GM12873 (cell line): Measurements from ENCODE around the gene MAP3K14.

ENCODE experiments used
- CTCF ChIP-seq: IDR thresholded peaks from 2 replicates; pipeline ENCODE4 v1.5.1; 2012; ENCODE audit warnings: low read depth, mild to moderate bottlenecking, moderate library complexity, low read length, control low read depth; ENCODE audit not compliant: insufficient read depth; ENCODE audit errors: missing control alignments

Gene MAP3K14

DNA sequence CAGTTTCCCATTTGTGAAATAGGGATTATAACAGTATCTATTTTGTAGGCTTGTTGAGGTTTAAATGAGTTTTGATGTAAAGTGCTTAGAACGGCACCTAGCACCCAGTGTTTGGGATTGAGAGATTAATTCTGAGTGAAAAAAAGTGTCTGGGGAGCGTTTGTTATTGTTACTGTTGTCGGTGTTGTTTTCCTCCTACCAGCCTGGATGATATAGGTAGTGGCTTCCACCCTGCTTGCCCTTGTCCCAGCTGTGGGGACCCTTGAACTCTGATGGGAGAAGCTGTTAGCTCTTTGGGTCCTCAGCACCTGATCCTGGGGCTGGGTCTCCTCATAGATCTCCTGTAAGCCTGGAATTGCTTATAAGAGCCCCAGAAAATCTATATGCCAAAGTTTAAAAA is 90.2 kb downstream of the MAP3K14 start:
- no peak for TF ChIP-seq CTCF

DNA sequence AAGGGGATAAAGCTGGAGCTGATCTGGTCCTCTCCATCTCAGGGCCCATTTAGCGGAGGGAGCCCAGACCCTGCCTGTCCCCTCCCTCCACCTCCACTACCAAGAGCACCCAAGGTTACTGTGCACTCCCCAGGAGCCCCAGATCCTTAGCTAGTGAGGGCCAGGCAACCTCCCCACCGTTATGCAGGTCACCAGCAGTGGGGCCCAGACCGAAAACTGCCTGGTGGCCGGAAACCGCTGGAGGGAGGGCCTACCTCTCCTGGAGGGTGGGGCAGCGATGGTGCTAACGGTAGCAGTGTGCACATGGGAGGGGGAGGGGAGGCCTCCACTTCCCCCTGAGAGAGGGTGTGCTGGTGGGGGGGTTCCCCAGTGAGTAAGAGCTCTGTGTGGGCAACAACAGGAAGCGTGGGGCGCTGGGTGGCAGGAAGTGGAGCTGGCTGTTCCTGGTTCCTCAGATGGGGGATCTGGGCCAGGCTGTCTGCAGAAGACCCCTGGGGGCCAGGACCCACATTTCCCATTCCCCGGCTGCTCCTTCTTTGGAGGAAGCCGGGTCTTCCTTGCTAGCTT is 90.8 kb downstream of the MAP3K14 start:
- peak; percentile 3 for TF ChIP-seq CTCF

- no peak for TF ChIP-seq CTCF
Measured at GRCh38 chr17:45225051-45225700, 91.6 kb downstream of the MAP3K14 start.

- TF ChIP-seq CTCF = no peak
Measured at GRCh38 chr17:45224671-45225050, 92.2 kb downstream of the MAP3K14 start.

- TF ChIP-seq CTCF = peak; percentile 49
Measured at GRCh38 chr17:45223539-45224528, 93.0 kb downstream of the MAP3K14 start.

GRCh38 chr17:45222996-45223538 is 93.8 kb downstream of the MAP3K14 start:
- TF ChIP-seq CTCF = no peak
